ENCODE results near the gene CARD19.

The CARD19 gene, protein sequence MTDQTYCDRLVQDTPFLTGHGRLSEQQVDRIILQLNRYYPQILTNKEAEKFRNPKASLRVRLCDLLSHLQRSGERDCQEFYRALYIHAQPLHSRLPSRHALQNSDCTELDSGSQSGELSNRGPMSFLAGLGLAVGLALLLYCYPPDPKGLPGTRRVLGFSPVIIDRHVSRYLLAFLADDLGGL

DNA sequence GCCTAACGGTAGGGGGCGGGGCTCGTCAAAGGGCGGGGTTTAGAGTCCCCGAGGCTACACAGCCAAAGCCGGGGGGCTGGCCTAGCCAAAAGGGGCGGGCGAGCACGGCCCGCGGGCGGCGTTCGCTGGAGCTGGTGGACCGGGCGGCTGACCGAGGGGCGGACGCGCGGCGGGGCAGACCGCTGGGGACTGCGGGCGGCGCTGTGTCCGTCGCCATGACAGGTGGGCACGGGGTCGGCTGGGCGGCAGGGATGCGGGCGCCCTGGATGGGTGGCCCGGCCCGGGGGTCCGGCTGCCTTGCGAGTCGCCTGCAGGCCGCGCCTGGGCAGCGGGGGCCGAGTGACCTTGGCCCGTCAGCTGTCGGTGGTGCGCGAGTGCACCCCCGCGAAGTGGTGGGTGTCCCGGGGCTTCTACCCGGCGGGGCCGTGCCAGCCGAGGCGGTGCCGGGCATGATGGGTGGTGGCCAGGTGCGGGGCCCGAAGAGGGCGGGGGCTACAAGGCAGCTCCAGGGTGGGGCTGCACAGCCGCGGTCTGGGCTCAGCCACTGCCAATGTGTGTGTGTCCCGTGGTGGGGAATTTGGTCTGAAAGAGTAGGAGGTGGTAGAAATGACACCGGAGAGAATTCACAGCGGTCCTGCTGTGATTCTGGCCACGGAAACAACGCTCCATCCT lies at the start of gene CARD19:
CARD19 (plus strand) TSS at position 87 of the 672 bp plus-strand sequence; CDS start at position 216, 129 bp downstream.
- TF ChIP-seq, protein P1, sequence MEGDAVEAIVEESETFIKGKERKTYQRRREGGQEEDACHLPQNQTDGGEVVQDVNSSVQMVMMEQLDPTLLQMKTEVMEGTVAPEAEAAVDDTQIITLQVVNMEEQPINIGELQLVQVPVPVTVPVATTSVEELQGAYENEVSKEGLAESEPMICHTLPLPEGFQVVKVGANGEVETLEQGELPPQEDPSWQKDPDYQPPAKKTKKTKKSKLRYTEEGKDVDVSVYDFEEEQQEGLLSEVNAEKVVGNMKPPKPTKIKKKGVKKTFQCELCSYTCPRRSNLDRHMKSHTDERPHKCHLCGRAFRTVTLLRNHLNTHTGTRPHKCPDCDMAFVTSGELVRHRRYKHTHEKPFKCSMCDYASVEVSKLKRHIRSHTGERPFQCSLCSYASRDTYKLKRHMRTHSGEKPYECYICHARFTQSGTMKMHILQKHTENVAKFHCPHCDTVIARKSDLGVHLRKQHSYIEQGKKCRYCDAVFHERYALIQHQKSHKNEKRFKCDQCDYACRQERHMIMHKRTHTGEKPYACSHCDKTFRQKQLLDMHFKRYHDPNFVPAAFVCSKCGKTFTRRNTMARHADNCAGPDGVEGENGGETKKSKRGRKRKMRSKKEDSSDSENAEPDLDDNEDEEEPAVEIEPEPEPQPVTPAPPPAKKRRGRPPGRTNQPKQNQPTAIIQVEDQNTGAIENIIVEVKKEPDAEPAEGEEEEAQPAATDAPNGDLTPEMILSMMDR (IDR thresholded peaks at IDR 0.05), result no peak

DNA sequence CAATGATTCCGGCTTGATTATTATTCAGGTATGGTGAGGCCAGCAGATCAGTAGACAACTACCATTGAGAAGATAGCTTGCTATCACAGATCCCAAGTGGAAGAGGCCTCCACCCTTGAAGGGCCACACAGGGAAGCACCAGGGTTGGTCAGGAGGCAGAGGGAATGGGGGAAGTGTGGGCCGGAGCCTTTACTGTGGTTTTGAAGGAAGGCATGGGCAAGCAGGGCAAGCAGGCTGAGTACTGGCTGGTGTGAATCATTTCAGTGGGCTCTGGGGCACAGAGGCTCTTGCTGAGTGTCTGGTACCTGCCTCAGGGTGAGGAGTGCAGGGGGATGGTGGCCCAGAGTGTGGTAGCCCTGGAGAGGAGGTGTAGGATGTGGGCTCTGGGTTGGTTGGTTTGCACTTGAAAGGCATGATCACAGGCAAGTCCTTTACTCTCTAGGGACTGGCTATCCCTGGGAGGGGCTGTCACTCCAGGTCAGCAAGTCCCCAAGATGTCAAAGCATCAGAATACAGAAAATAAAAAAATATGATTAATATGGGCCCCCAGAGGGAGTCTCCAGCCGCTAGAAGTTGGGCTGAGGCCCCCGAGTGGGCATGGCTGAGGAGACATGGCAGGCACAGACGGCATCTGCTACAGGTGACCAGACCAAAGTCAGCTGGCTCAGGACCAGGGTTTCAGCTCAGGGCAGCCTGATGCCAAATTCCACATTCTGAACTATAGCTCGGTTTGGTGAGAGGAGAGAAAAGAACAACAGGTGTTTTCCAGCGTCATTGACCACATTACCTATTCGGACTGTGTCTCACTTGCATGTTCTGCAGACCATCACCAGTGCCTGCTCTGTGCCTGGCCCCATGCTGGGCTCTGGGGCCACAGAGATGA lies 47.2 kb upstream of the CARD19 start:
- TF ChIP-seq, protein P1 (IDR thresholded peaks at IDR 0.05), result no peak

DNA sequence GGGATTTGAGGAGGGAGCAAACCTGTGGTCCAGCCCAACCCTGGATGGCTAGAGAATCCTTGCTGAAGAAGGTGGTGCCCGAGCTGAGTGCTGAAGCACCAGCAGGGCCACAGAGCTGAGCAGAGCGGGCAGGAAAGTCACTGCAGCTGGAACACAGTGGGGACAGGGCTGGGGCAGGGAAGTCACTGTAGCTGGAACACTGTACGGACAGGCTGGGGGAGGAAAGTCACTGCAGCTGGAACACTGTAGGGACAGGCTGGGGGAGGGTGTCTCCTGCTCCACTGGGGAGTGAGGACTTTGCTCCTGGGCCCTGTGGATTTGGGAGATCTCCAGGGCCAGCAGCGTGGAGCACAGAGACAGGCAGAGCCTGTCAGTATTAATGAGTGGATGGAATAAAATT lies 46.5 kb upstream of the CARD19 start:
- TF ChIP-seq, protein P1 (IDR thresholded peaks at IDR 0.05), result no peak

DNA sequence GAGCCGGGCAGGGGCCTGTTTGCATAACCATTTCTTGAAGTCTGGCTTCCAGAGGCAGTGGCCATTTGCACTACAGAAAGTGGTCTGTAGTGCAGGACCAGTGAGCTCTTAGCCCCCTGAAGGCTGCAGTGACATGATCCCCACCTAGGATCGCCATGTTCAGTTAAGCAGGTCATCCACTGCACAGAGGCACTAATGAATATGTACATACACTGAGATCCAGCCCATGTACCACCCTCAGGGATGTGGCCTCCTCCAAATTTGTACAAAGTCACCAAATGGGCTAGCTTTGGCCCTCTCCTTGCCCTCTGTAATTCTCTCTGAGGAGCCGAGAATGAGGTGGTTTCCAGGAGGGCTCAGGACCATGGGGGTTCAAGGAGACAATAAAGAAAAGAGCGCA lies 45.8 kb upstream of the CARD19 start:
- TF ChIP-seq, protein P1 (IDR thresholded peaks at IDR 0.05), result no peak

DNA sequence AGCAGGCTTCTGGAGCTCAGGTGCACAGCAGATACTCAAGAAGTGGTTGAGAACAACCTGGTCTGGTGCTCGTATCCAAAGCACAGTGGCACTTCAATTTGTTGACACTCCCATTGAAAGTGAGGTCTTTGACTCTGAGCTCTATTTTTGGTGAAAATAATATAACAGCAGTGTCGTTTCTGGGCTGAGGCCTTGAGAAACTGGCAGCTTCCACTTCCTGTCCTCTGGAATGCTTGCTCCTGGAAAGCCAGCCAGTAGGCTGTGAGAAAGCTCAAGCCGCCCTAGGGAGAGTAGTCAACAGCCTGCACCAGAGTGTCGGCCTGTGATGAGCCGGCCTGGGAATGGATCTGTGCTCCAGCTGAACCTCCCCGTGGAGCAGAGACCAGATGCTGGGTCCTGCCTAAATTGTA lies 44.3 kb upstream of the CARD19 start:
- TF ChIP-seq, protein P1 (IDR thresholded peaks at IDR 0.05), result no peak

DNA sequence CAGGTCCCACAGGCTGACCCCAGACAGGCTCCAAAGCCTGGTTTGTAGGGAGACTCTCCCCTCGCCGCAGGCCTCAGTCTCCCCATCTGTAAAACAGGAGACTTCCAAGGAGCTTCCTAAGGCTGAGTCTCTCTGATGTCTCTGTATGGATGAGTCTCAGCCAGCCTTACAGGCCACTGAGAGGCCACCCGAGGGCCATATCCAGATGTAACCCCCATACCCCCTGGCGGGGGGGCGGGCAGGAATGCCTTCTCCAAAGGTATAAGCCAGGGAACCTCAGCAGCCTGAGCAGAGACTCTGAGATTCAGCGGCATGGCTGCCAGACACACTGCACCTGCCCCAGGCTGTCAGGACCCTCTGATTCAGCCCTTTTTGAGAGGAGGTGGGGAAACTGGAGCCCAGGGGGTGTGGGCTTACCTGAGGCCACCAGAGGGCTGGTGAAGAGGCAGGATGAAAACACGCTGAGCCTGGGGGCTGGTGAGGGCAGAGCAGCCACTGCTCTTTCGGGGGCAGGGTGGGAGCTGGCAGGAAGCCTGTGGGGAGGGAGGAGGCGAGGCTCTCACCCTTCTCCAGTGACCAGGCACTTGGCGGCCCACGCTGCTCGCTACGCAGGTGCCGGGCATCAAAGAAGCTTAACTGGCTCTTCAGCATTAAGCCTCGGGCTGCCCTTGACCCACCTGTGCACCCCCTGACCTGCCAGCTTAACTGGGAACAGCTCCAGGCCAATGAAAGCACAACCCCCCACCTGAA lies 43.1 kb upstream of the CARD19 start:
- TF ChIP-seq, protein P1 (IDR thresholded peaks at IDR 0.05), result no peak

DNA sequence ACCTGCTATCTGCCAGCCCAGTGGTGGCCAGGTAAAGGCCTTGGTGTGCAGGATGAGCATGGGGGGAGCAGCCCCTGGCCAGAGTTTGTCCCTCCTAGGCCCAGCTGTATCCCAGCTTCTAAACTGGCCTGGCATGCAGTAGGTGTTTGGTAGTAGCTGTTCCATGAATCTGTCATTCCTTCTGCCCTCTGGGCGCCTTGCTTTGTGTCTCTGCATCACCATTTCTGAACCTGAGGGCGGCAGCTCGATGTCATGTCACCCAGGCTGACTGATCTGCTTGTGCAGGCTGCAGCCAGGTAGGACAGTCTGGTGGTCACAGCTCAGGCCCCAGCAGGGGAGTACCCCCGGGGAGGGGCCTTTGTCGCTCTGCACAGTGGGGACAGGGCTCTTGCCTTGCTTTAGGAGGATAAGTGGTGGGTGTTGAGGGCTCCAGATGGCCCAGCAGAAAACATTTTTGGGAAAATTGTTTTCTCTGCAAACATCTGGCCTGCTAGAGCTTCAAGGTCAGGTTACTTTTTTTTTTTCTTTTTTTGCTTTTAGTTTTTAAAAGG lies 42.2 kb upstream of the CARD19 start:
- TF ChIP-seq, protein P1 (IDR thresholded peaks at IDR 0.05), result no peak
